ENCODE data around the gene ZC3HAV1.

ZC3HAV1 gene

GRCh38 chr7:139011373-139011772 lies 98.1 kb downstream of the ZC3HAV1 start:
- no peak overlapping the region for H3K9ac ChIP-seq (ENCODE audit: insufficient read length, low read depth)
- no peaks in the 10 kb centered on the region for H3K9me3 ChIP-seq (ENCODE audit: insufficient read depth, low read length)
- DNase-seq (ENCODE audit: low read depth, low spot score) = no peak
- no peaks in the 10 kb centered on the region for H3K27me3 ChIP-seq (ENCODE audit: insufficient read depth, insufficient read length)
- H3K36me3 ChIP-seq (ENCODE audit: insufficient read depth, insufficient read length, low read length) = no peaks in the 10 kb centered on the region
- H3K4me1 ChIP-seq (ENCODE audit: insufficient read depth, insufficient read length) = no peaks in the 10 kb centered on the region
- H3K4me3 ChIP-seq (ENCODE audit: insufficient read length, low read depth) = no peak overlapping the region
- no peak for TF ChIP-seq SUZ12 (IDR thresholded peaks at IDR 0.05; ENCODE audit: extremely low read depth, insufficient read depth, insufficient read length)
- TF ChIP-seq ZNF274 (IDR thresholded peaks at IDR 0.05; ENCODE audit: low read depth, low read length) = no peak

GRCh38 chr7:139004321-139005090 lies 105.0 kb downstream of the ZC3HAV1 start:
- no peak for DNase-seq (ENCODE audit: low read depth, low spot score)
- Histone ChIP-seq H3K9me3 (ENCODE audit: insufficient read depth, low read length) (peaks cover 17% of the 10 kb centered on the region), H3K4me3 (ENCODE audit: insufficient read length, low read depth) (no peak overlapping the region), H3K36me3 (ENCODE audit: insufficient read depth, insufficient read length, low read length) (no peaks in the 10 kb centered on the region), H3K4me1 (ENCODE audit: insufficient read depth, insufficient read length) (no peaks in the 10 kb centered on the region), H3K9ac (ENCODE audit: insufficient read length, low read depth) (no peak overlapping the region), H3K27me3 (ENCODE audit: insufficient read depth, insufficient read length) (no peaks in the 10 kb centered on the region)
- no peak for TF ChIP-seq ZNF274 (IDR thresholded peaks at IDR 0.05; ENCODE audit: low read depth, low read length)
- TF ChIP-seq YY1 (IDR thresholded peaks at IDR 0.05; ENCODE audit: insufficient read depth, insufficient read length) = no peak
- no peak for TF ChIP-seq SUZ12 (IDR thresholded peaks at IDR 0.05; ENCODE audit: extremely low read depth, insufficient read depth, insufficient read length)

- no peak overlapping the region for H3K9ac ChIP-seq (ENCODE audit: insufficient read length, low read depth)
- no peaks in the 10 kb centered on the region for H3K36me3 ChIP-seq (ENCODE audit: insufficient read depth, insufficient read length, low read length)
- TF ChIP-seq SUZ12 (IDR thresholded peaks at IDR 0.05; ENCODE audit: extremely low read depth, insufficient read depth, insufficient read length) = no peak
- no peak for TF ChIP-seq YY1 (IDR thresholded peaks at IDR 0.05; ENCODE audit: insufficient read depth, insufficient read length)
- TF ChIP-seq ZNF274 (IDR thresholded peaks at IDR 0.05; ENCODE audit: low read depth, low read length) = no peak
- H3K4me3 ChIP-seq (ENCODE audit: insufficient read length, low read depth) = no peak overlapping the region
- H3K27me3 ChIP-seq (ENCODE audit: insufficient read depth, insufficient read length) = no peaks in the 10 kb centered on the region
- DNase-seq (ENCODE audit: low read depth, low spot score) = no peak
- H3K9me3 ChIP-seq (ENCODE audit: insufficient read depth, low read length) = peaks cover 10% of the 10 kb centered on the region
- H3K4me1 ChIP-seq (ENCODE audit: insufficient read depth, insufficient read length) = no peaks in the 10 kb centered on the region
These were observed 110.1 kb downstream of the ZC3HAV1 start for GRCh38 chr7:138999414-138999813.
